Epithelial cell of prostate (primary cell): ENCODE results near the gene TOGARAM1.

Experiments used
- DNase-seq: peaks from one replicate; pipeline ENCODE4 v3.0.0-alpha.2; 2011; ENCODE audit warnings: low read depth, low spot score
- H3K27ac ChIP-seq: fragments of 450-650 bp; 2 replicates; pipeline ENCODE4 v1.5.1; 2017; ENCODE audit warnings: mild to moderate bottlenecking

Gene TOGARAM1, protein sequence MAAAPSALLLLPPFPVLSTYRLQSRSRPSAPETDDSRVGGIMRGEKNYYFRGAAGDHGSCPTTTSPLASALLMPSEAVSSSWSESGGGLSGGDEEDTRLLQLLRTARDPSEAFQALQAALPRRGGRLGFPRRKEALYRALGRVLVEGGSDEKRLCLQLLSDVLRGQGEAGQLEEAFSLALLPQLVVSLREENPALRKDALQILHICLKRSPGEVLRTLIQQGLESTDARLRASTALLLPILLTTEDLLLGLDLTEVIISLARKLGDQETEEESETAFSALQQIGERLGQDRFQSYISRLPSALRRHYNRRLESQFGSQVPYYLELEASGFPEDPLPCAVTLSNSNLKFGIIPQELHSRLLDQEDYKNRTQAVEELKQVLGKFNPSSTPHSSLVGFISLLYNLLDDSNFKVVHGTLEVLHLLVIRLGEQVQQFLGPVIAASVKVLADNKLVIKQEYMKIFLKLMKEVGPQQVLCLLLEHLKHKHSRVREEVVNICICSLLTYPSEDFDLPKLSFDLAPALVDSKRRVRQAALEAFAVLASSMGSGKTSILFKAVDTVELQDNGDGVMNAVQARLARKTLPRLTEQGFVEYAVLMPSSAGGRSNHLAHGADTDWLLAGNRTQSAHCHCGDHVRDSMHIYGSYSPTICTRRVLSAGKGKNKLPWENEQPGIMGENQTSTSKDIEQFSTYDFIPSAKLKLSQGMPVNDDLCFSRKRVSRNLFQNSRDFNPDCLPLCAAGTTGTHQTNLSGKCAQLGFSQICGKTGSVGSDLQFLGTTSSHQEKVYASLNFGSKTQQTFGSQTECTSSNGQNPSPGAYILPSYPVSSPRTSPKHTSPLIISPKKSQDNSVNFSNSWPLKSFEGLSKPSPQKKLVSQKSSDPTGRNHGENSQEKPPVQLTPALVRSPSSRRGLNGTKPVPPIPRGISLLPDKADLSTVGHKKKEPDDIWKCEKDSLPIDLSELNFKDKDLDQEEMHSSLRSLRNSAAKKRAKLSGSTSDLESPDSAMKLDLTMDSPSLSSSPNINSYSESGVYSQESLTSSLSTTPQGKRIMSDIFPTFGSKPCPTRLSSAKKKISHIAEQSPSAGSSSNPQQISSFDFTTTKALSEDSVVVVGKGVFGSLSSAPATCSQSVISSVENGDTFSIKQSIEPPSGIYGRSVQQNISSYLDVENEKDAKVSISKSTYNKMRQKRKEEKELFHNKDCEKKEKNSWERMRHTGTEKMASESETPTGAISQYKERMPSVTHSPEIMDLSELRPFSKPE (N-terminal part only)

GRCh38 chr14:44961554-44962333, at the start of gene TOGARAM1, which contains the start of gene KLHL28:
Gene TOGARAM1, plus strand, starts transcription at chr14:44962190. Its CDS starts 232 bp downstream, at chr14:44962422.
Gene KLHL28, minus strand, starts transcription at chr14:44961947. Its CDS starts 16,019 bp downstream, at chr14:44945928.
- DNase-seq = peak; percentile 99

DNA sequence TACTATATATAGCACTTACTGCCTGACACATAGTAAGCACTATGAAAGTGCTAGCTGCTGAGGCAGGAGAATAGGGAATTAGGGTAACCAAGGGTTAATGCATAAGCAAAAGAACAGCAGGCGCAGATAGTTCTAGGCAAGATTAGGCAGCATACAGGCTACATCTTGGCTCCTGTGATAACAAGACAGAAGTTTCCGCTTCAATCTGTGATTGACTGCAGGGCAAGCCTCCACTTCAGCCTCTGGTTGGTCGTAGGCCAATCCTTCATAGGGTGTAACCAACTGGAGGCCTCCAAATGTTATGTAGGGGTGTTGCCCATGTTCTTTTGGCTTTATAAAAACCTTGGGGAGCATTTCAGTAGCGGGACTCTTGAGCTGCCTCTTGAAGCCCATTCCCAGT, 47.1 kb upstream of the TOGARAM1 start:
- no peak overlapping the region for H3K27ac ChIP-seq
- no peak for DNase-seq

More at GRCh38 chr14:44961554-44962333, at the start of gene TOGARAM1, which contains the start of gene KLHL28:
- peak within 1 kb of the TSS; percentile 88 for H3K27ac ChIP-seq

DNA sequence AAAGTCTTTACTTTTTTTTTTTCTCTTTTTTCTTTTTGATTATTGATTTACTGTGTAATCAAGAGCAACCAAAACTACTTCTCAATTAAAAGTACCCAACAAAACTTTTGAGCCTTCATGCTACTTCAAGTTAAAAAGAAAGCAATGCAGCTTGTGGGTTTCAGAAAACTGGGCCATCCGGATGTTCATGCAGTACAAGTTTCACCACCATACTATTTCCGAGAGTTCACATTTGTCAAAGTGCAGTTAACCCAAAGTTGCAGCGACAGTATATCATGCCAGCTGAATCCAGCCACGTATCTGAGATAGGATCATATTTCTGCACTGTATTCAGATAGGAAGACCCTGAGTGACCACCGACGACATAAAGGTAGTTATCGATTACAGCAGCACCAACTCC, 33.2 kb upstream of the TOGARAM1 start:
- no peak for DNase-seq
- H3K27ac ChIP-seq = no peak overlapping the region

DNA sequence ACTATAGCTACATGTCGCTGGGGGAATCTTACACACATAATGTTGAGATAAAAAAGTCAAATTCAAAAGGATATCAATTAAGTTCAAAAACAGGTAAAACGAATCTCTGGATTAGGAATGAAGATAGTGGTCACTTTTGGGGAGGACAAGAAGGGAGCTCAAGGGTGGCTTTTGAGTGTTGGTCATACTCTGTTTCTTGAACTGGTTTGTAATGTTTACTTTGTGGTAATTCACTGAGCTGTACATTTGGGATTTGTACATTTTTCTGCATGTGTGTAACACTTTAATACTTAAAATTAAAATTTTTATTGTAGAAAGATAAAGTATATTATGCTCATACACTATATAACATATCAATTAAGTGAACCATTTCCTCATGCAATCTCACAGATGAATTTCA, 26.8 kb upstream of the TOGARAM1 start:
- no peak for DNase-seq
- no peak overlapping the region for H3K27ac ChIP-seq

GRCh38 chr14:44937547-44937946, 24.4 kb upstream of the TOGARAM1 start:
- no peak for DNase-seq
- H3K27ac ChIP-seq = no peak overlapping the region

- no peak overlapping the region for H3K27ac ChIP-seq
- DNase-seq = no peak
These were observed 21.8 kb upstream of the TOGARAM1 start for GRCh38 chr14:44940211-44940610.

DNA sequence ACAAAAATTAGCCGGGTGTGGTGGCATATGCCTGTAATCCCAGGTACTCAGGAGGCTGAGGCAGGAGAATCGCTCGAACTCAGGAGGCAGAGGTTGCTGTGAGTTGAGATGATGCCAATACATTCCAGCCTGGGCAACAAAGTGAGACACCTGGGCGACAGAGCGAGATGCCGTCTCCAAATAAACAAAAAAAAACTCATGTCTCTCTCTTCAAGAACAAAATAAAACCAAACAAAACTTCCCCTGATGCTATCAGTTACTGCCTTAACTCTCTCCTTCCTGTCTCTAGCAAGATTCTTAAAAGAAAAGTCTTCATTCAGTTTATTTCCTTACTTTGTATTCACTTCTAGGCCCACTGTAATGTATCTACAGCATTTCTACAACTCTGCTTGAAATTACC, 21.0 kb upstream of the TOGARAM1 start:
- no peak overlapping the region for H3K27ac ChIP-seq
- no peak for DNase-seq

GRCh38 chr14:44941591-44941990, 20.4 kb upstream of the TOGARAM1 start:
- no peak overlapping the region for H3K27ac ChIP-seq
- DNase-seq = no peak

DNA sequence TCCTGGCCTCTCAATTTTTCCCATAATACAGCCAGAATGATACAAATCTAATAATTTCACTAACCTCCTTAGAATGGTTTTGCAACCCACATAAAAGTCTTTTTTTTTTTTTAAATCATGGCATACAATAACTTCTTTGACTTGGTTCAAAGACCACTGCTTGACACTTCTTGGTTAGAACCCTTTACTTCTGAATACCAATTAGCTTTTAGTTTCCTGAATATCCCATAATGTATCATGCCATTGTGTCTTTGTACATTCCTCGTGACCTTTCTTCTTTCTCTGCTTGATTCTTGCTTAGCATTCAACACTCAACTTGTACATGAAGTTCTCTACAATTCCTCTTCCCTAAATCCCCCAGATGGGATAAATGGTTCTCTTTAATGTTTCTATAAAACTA, 19.6 kb upstream of the TOGARAM1 start:
- no peak overlapping the region for H3K27ac ChIP-seq
- DNase-seq = no peak

DNA sequence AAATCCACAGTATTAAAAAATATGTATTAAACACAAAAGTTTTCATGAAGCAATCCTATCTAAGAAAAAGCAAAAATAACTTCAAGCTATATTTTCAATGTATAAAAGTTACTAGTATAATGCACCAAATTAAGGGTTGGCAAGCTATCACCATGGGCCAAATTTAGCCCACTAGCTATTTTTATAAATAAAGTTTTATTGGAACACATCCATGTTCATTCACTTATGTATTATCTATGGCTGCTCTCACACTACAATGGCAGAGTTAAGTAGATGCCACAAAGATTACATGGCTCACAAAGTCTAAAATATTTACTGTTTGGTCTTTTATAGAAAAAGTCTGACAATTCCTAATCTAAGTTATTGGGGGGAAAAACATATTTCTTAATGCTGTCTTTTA, 17.9 kb upstream of the TOGARAM1 start:
- no peak for DNase-seq
- H3K27ac ChIP-seq = no peak overlapping the region

- no peak for DNase-seq
- no peak overlapping the region for H3K27ac ChIP-seq
These were observed 16.7 kb upstream of the TOGARAM1 start for GRCh38 chr14:44945264-44945663.

GRCh38 chr14:44951051-44951450, 10.9 kb upstream of the TOGARAM1 start:
- no peak overlapping the region for H3K27ac ChIP-seq
- DNase-seq = no peak

- DNase-seq = no peak
These were observed 9.4 kb upstream of the TOGARAM1 start for GRCh38 chr14:44952391-44953110.

GRCh38 chr14:44954750-44955149, 7.2 kb upstream of the TOGARAM1 start:
- no peak overlapping the region for H3K27ac ChIP-seq

More at GRCh38 chr14:44952391-44953110, 9.4 kb upstream of the TOGARAM1 start:
- no peak overlapping the region for H3K27ac ChIP-seq

DNA sequence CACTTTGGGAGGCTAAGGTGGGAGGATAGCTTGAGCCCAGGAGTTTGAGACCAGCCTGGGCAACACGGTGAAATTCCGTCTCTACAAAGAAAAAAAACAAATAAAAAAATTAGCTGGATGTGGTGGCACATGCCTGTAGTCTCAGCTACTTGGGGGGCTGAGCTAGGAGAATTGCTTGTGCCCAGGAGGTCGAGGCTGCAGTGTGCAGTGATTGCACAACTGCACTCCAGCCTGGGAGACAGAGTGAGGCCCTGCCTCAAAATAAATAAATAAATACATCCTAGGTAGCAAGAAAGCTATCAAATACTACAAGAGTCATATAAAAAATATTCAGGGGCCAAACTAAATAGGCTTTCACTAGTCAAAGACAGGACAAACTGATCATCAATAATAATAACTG, 6.5 kb upstream of the TOGARAM1 start:
- no peak for DNase-seq
- no peak overlapping the region for H3K27ac ChIP-seq

More at GRCh38 chr14:44954750-44955149, 7.2 kb upstream of the TOGARAM1 start:
- DNase-seq = no peak

DNA sequence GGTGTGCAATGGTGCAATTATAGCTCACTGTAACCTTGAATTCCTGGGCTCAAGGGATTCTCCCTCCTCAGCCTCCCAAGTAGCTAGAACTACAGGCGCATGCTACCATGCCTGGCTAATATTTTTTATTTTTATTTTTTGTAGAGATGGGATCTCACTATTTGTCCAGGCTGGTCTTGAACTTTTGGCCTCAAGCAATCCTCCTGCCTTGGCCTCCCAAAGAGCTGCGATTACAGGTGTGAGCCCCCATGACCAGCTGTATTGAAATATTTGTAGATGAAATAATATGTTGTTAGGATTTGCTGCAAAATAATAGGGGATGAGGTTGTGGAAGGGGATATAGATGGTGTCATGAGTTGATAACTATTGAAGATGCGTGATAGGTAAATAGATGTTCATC, 5.1 kb upstream of the TOGARAM1 start:
- H3K27ac ChIP-seq = no peak overlapping the region
- no peak for DNase-seq

GRCh38 chr14:44959538-44959937, 2.5 kb upstream of the TOGARAM1 start:
- no peak overlapping the region for H3K27ac ChIP-seq
- no peak for DNase-seq

- H3K27ac ChIP-seq = peak overlapping the region; percentile 88
- no peak for DNase-seq
These were observed 1.8 kb upstream of the TOGARAM1 start for GRCh38 chr14:44960146-44960545.

DNA sequence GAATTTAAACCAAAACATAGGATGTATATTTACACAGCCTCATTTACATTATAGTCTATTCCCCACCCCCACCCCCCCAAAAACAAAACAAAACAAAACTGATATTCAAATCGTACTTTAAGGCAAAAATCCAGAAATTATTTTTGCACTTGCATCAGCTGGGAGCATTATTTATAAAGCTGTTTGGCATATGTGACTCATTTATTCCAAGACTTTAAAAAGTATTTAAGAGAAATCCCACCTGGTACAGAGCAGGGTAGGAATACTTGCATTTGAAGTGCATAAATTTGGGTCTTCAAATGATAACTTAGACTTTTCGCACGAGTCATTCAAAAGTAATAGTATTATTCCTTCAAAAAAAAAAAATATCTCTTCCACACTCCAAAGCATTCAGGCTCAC, 1.3 kb upstream of the TOGARAM1 start:
- peak overlapping the region; percentile 88 for H3K27ac ChIP-seq
- DNase-seq = no peak
